ENCODE results near the gene OBSCN.
"Not testable (repeated sequence)": the region's sequence is repeated elsewhere in the genome, so short reads cannot be mapped to it uniquely, and the experiment has no call there.

Gene OBSCN

DNA sequence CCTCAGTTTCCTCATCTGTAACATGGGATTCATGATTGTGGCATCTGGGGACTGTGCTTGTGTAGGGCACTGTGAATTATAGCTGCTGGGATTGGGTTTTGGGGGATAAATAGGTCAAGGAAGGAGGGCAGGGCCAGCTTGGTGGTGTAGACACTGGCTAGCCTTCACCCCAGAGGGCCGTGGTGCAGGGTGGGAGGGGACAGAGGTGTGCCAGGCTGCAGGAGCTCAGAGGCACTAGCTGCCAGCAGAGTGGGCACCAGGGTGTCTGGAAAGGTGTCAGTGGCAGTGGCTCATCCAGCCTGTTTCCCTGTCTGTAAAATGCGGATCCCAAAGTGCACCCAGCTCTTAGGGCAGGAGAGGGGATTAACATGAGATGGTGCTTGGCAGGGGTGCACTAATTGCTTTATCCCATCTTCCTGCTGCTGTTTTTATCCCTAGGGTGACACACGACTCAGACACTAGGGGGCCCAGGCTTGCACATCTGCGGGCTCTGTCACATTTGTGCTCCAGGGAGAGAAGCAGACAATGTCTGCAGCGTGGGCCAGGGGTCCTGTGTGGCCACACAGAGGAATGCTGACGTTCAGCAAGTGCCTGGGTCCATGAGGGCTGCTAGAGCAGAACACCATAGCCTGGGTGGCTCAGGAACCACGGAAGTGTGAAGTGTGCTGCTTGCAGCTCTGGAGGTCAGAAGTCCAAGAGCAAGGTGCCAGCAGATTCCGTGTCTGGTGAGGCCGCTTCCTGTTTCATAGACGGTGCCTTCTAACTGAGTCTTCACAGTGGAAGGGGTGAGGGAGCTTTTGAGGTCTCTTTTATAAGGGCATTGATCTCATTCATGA is 19.3 kb downstream of the OBSCN start:
- DNase-seq (ENCODE audit: low read depth in 1 of 2, low spot score in 1 of 2): no peak

DNA sequence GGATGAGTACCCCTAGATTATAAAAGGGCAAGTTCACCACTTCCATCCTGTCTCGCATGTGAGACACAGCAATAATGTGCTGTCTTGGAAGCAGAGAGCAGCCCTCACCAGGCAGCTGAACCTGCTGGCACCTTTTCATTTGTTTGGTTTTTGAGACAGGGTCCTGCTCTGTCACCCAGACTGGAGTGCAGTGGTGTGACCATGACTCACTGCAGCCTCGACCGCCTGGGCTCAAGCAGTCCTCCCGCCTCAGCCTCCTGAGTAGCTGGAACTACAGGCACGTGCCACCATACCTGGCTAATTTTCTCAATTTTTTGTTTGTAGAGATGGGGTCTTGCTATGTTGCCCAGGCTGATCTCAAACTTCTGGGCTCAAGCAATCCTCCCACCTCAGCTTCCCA is 20.3 kb downstream of the OBSCN start:
- not testable (repeated sequence) for DNase-seq (ENCODE audit: low read depth in 1 of 2, low spot score in 1 of 2)

DNA sequence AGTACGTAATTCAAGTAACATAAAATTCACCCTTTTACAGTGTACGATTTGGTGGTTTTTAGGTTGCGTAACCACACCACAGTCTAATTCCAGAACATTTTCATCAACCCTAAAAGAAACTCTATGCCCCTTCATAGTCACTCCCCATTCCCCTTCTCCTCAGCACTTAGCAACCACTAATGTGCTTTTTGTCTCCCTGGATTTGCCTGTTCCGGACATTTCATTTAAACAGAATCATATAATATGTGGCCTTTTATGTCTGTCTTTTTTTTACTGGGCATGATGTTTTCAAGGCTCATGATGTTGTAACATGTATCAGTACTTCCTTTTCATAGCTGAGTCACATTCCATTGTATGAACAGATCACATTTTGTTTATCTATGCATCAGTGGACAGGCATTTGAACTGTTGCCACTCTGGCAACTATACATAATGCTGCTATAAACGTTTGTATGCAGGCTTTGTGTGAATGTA is 20.8 kb downstream of the OBSCN start:
- DNase-seq (ENCODE audit: low read depth in 1 of 2, low spot score in 1 of 2): no peak

DNA sequence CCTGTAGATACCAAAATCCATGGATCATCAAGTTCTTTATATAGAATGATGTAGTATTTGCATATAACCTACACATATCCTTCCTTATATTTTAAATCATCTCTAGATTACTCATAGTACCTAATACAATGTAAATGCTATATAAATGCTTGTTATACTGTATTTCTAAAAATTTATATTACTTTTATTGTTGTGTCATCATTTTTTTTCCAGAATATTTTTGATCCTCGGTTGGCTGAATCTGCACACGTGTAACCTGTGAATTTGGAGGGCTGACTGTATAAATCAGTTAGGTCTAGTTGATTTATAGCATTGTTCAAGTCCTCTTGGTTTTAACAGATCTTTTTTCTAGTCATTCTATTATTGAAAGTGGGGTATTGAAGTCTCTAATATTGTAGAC is 23.3 kb downstream of the OBSCN start:
- DNase-seq (ENCODE audit: low read depth in 1 of 2, low spot score in 1 of 2): no peak

DNA sequence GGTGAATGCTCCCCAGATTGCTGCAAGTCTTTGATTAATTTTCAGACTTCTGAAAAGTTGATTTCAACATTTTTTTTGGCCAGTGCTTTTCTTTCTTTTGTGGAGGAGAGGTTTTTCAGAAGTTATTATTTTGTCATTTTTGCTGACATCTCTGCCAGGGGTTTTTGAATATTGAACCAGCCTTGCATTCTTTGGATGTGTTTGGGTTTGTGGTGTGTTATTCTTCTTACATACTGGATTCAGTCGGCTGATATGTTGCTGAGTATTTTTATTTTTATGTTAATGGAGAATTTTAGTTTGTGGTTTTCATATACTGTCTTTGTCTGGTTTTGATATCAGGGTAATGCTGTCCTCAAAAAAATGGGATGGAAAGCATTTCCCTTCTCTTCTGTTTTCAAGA is 25.3 kb downstream of the OBSCN start:
- no peak for DNase-seq (ENCODE audit: low read depth in 1 of 2, low spot score in 1 of 2)

DNA sequence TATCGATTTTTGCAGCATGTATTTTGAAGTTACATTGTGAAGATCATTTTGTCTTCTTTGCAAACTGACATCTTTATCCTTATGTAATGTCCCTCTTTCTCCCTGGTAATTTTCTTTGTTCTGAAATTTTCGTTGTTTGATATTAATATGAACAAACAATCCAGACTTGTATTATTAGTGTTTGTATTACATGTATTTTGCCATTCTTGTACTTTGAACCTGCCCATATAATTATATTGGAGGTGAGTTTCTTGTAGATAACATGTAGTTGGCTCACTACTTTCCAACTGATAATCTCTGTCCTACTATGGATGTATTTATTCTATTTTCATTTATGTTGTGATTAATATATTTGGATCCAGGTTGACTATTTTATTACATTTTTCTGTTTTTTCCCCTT is 27.1 kb downstream of the OBSCN start:
- no peak for DNase-seq (ENCODE audit: low read depth in 1 of 2, low spot score in 1 of 2)

DNA sequence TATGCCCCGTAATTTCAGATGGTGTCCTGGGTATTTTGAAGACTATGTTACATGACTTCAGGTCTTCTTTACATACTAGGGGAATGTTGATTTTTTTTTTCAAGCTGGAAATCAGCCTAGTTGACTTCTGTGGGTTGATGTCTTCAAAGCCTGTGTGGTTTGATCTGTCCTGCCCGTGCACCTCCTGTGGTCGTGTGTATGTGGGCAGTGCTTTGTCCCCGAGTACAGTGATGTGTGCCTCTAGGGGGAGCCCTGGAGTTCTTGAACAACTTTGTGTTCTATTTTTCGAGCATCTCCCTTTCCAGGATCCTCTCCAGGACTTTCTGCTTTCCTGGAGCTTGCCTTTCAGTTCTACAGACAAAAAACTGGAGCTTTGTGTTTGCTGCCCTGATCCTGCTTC is 28.9 kb downstream of the OBSCN start:
- DNase-seq (ENCODE audit: low read depth in 1 of 2, low spot score in 1 of 2): no peak

DNA sequence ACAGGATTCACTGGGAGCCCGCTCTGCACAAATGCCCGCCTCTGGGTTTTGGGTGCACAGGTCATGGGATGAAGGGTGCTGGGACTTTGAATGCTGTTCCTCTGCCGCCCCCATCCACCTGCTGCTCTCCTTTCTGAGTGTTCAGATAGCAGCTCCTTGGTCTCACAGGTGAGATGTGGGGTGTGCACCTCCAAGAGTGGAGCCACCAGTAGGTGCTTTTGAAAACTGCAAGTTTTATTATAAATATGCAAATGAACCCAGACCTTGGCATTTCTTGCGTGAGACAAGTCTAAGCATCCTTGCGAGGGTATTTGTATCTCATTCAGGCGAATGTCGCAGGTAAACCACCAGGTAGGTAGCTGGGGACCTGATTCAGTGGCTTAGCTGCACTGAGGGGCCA is 30.2 kb downstream of the OBSCN start:
- DNase-seq (ENCODE audit: low read depth in 1 of 2, low spot score in 1 of 2): no peak

DNA sequence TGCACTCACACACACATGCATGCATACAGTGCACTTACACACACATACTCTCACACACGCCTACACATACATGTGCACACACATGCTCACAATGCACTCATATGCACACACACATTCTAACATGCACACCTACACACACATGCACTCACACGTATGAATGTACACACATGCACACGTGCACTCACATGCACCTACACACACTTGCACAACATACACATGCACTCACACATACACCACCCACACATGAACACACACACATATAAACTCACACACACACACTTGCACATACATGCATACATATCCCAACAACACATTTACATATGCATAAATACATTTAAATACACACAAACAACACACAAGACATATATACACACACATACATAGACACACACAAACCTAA is 30.6 kb downstream of the OBSCN start:
- no peak for DNase-seq (ENCODE audit: low read depth in 1 of 2, low spot score in 1 of 2)

DNA sequence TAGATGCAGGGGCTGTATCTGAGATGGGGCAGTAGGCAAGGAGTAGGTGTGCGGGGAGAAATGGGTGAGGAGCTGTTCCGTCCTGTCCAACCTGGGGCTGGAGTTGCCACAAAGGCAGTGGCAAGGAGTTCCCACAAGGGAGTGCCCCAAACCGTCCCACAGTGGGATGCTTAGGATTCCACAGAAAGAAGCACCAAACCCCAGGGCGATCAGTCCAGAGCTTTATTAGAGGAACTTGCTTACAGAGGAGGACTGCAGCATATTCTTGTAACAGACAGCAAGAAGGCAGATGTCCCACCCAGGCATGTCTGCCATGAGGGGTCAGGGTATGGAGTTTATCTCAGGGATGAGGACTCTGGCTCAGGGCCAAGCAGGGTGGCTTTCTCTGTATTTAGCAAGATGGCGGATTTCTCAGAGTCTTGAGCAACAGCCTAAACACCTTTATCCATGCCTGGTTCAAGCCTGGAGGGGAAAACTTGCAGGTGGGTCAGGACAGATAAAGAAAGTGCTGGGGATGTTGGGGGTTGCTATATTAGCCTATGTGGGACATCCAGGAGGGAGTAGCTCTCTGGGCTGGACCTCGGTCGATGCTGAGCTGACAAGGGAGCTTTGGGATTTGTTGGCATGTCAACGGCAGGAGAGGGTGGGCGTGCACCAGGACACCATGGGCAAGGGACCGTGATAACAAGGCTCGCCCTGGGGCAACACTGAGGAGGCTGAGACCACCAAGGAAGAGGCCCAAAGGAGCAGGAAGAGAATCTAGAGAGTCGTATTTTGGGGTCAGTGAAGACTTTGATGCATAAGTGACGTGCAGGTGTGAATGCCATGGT is 32.8 kb downstream of the OBSCN start:
- DNase-seq (ENCODE audit: low read depth in 1 of 2, low spot score in 1 of 2): no peak

DNA sequence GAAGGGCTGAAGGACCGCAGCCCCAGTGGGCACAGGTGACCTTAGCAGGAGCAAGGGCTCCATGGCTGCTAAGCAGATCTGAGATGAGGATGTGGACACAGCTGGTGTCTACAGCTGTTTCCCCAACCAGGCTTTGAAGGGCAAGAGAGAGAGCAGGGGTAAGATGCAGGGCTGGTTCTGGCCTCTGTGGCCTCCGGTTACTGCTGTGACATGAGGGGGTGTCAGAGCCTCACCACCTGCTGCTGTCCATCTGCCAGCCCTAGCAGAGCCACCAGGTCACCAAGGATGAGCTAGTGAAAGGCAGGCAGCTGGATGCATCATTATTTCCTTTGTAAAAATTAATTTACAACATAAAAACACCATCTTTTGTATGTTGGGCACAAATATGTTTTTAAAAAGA is 33.4 kb downstream of the OBSCN start:
- no peak for DNase-seq (ENCODE audit: low read depth in 1 of 2, low spot score in 1 of 2)

DNA sequence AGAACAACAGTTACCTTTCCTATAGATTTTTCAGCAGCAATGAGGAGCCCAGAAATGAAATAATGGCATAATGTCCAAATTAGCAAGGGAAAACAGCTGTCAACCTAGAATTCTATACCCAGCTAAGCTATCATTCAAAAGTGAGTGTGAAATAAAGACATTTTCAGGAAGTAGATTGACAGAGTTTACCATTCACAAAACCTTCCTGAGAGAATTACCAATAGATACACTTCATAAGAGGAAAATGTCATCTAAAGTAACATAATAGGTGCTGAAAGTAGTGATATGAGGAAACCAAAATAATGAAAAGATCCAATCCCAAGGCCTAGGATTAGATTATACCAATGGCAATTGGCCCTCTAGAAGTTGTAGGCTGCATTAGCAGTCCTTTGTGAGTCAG is 34.6 kb downstream of the OBSCN start:
- no peak for DNase-seq (ENCODE audit: low read depth in 1 of 2, low spot score in 1 of 2)

DNA sequence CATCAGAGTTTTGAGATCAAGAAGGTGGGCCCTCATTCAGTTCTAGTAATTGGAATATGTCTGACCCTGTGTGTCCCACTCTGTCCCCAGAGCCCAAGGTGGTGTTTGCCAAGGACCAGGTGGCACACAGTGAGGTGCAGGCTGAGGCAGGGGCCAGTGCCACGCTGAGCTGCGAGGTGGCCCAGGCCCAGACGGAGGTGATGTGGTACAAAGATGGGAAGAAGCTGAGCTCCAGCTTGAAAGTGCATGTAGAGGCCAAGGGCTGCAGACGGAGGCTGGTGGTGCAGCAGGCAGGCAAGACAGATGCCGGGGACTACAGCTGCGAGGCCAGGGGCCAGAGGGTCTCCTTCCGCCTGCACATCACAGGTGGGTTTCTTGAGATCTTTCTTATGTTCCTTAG is 35.2 kb downstream of the OBSCN start:
- no peak for DNase-seq (ENCODE audit: low read depth in 1 of 2, low spot score in 1 of 2)

DNA sequence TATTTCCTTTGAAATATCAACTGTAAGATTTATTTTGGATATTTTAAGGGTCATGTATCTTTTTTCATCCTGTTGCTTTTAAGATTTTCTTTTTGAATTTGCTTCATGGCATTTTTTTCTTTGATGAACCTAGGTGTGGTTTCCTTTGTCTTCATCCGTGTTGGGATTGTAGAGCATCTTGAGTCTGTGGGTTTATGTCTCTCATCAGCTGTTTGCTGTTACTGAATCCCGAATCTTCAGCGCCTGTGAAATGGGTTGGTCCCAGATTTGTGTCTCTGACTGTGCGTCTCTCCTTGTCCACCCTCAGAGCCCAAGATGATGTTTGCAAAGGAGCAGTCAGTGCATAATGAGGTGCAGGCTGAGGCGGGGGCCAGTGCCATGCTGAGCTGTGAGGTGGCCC is 36.1 kb downstream of the OBSCN start:
- DNase-seq (ENCODE audit: low read depth in 1 of 2, low spot score in 1 of 2): not testable (repeated sequence)

DNA sequence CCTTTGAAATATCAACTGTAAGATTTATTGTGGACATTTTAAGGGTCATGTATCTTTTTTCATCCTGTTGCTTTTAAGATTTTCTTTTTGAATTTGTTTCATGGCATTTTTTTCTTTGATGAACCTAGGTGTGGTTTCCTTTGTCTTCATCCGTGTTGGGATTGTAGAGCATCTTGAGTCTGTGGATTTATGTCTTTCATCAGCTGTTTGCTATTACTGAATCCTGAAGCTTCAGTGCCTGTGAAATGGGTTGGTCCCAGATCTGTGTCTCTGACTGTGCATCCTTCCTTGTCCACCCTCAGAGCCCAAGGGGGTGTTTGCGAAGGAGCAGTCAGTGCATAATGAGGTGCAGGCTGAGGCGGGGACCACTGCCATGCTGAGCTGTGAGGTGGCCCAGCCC is 37.3 kb downstream of the OBSCN start:
- DNase-seq (ENCODE audit: low read depth in 1 of 2, low spot score in 1 of 2): no peak

DNA sequence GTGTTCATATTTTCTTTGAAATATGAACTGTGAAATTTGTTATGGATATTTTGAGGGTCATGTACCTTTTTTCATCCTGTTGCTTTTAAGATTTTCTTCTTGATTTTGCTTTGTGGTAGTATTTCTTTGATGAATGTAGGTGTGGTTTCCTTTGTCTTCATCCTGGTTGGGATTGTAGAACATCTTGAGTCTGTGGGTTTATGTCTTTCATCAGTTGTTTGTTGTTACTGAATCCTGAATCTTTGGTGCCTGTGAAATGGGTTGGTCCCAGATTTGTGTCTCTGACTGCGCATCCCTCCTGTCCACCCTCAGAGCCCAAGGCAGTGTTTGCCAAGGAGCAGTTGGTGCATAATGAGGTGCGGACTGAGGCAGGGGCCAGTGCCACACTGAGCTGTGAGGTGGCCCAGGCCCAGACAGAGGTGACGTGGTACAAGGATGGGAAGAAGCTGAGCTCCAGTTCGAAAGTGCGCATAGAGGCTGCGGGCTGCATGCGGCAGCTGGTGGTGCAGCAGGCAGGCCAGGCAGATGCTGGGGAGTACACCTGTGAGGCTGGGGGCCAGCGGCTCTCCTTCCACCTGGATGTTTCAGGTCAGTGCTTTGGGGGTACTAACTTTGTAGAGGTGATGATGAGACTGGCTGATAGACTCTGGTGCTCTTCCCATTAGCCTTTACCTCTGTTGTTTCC is 38.5 kb downstream of the OBSCN start:
- no peak for DNase-seq (ENCODE audit: low read depth in 1 of 2, low spot score in 1 of 2)

DNA sequence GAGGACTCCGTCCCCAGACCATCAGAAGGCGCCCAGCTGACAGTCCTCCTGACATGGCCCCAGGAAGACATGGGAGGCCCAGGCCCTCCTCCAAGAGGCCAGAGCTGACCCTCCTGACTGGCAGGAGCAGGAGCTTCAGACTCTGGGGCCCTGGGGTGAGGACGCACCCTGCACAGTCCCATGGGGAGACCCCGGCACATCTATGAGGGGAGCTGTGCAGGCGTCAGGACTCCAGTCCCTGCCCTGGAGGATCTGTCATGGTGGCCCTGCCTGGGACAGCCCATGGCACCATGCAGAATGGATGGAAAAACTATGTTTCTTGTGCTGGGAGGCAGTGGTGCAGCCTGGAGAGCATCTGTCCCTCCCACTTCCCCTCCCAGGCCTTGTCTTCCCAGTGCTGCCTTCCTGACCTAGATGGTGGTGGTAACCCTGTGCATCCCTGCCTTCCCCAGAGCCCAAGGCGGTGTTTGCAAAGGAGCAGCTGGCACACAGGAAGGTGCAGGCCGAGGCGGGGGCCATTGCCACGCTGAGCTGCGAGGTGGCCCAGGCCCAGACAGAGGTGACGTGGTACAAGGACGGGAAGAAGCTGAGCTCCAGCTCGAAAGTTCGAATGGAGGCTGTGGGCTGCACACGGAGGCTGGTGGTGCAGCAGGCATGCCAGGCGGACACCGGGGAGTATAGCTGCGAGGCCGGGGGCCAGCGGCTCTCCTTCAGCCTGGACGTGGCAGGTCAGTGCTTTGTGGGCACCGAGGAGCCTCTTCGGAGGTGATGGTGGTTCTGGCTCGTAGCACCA is 41.9 kb downstream of the OBSCN start:
- no peak for DNase-seq (ENCODE audit: low read depth in 1 of 2, low spot score in 1 of 2)

DNA sequence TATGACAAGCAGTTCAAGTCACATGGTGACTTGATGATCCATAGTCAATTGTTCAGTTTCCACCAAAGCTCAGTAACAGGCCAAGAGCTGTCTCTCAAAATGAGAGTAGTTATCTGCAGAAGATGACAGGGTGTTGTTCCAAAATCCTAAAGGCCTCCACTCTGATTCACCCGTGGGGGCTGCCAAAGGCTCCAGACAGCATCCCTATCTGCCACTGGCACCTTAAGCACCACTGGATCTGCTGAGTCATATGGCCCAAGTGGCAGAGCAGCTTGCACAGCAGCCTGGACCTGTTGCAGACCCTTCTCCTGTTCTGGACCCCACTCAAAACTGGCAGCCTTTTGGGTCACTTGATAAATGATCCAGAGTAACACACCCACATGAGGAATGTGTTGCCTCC is 44.6 kb downstream of the OBSCN start:
- DNase-seq (ENCODE audit: low read depth in 1 of 2, low spot score in 1 of 2): not testable (repeated sequence)

DNA sequence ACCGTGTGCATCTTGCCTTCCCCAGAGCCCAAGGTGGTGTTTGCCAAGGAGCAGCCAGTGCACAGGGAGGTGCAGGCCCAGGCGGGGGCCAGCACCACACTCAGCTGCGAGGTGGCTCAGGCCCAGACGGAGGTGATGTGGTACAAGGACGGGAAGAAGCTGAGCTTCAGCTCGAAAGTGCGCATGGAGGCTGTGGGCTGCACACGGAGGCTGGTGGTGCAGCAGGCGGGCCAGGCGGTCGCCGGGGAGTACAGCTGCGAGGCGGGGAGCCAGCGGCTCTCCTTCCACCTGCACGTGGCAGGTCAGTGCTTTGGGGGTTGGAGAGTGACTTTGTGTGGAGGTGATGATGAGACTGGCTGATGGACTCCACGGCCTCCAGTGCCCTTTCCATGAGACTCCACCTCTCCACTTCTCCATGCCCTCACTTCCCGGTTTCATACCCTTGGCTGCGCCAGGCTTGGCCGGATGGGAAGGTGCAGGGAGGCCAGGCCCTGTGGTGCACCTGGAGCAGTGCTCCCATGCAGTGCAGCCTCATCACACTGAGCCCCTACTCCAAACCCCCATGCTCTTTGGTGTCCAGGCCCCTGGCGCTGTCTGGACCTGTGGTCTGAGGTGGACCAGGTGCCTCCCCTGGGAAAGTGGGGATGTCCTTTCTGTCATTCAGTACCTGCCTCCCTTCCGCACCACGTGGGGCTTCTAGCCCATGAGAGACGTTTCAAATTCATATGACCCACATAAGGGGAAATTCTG is 49.0 kb downstream of the OBSCN start:
- no peak for DNase-seq (ENCODE audit: low read depth in 1 of 2, low spot score in 1 of 2)

DNA sequence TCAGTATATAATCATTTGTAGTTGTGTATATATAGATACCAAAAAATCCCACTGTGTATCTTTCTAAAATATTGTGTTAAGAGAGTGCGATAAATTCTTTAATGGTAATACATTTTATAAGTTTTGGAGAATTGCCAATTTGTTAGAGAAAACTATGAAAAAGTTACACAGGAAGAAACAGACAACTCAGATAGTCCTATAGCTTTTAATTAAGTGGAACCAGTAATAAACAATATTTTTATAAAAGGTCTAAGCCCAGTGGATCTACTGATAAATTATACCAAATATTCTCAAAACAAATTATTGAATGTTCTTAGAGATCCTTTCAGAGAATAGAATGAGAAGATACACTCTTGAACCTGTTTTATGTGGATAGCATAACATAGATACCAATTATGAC is 50.6 kb downstream of the OBSCN start:
- DNase-seq (ENCODE audit: low read depth in 1 of 2, low spot score in 1 of 2): no peak

All from activated CD4-positive, alpha-beta T cell treated with anti-CD3 and anti-CD28 coated beads, Interleukin-2, amount 50 U/mL, for 24 hours (primary cell).